GM18951 (cell line): Measurements from ENCODE around the gene PDZRN3.

Experiments
- POLR2A ChIP-seq: IDR thresholded peaks from 4 replicates; pipeline ENCODE4 v1.6.1; 2011; ENCODE audit warnings: mild to moderate bottlenecking; ENCODE audit not compliant: insufficient read length, insufficient read depth; ENCODE audit errors: extremely low read depth
- in situ Hi-C: fragments of 300-500 bp; cut with MboI; formaldehyde crosslinking; loops from one replicate; pipeline ENCODE4 v1.12.0; 2022; ENCODE audit warnings: low sequenced_read_pairs, mixed read lengths, inconsistent platforms; ENCODE audit not compliant: unreplicated experiment

Gene PDZRN3

DNA sequence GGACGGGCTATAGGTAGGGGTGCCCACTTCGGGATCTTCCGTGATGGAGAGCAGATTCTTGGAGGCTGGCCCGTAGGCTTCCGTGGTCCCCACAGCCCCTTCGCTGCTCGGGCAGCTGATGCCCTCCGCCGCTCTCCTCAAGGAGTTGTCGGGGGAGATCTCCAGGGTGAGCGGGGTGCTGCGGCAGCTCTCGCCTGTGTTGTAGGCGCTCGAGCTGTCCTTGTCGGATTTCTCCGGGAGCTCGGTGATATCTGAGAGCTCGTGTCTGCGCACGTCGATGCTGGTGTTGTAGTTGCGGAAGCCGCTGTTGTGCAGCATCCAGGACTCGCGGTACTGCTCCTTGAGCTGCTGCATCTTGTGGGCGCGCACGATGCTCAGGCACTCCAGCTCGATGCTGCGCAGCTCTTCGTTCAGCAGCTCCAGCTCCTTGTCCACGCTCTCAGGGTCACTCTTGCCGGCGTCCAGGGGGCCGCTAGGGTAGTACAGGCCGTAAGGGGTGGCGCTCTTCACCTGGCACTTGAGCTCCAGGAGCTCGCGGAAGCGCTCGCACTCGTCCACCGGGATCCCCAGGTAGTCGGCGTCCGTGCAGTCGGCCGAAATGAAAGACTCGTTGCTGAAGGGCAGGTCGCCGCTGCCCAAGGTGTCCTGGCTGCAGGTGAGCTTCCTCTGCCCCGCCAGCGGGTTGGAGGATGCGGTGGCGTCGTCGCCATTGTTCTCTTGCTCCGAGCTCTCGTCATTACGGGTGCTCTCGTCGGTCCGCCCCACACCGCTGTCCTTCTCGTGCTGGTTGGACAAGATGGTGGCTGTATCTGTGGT lies 240.4 kb downstream of the PDZRN3 start:
- in situ Hi-C loops: no loop called here
- no peak for TF ChIP-seq POLR2A

- in situ Hi-C loops: no loop called here
- no peak for TF ChIP-seq POLR2A
These were observed 241.2 kb downstream of the PDZRN3 start for GRCh38 chr3:73383470-73384049.

DNA sequence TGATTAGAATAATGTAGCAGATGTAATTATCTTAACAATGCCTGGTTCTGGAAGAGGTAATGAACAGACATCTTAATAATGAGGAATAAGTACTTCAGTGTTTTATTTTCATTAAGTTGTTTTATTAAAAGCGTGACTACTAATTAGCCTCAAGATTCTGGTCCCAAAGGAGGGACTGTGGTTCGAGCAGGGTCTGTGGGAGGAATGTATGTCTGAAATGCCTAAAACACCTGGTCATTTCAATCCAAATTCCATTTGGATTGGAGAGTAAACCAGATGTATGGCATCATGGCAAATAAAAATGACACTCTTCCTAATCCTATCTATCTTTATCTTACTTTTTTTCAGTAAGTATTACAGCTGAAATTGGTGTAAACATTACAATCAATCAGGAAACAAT lies 243.2 kb downstream of the PDZRN3 start:
- in situ Hi-C loops: no loop called here
- no peak for TF ChIP-seq POLR2A

GRCh38 chr3:73380735-73381532 lies 243.8 kb downstream of the PDZRN3 start:
- in situ Hi-C loops: no loop called here
- TF ChIP-seq POLR2A: no peak

- in situ Hi-C loops: no loop called here
- TF ChIP-seq POLR2A: no peak
These were observed 245.3 kb downstream of the PDZRN3 start for GRCh38 chr3:73379465-73379864.

- in situ Hi-C loops: no loop called here
- TF ChIP-seq POLR2A: no peak
These were observed 246.5 kb downstream of the PDZRN3 start for GRCh38 chr3:73378207-73378606.

- in situ Hi-C loops: no loop called here
- TF ChIP-seq POLR2A: no peak
These were observed 258.9 kb downstream of the PDZRN3 start for GRCh38 chr3:73365756-73366397.

- in situ Hi-C loops: no loop called here
- TF ChIP-seq POLR2A: no peak
These were observed 260.2 kb downstream of the PDZRN3 start for GRCh38 chr3:73364517-73364916.

GRCh38 chr3:73363093-73363492 lies 261.6 kb downstream of the PDZRN3 start:
- in situ Hi-C loops: no loop called here
- TF ChIP-seq POLR2A: no peak

- in situ Hi-C loops: no loop called here
- no peak for TF ChIP-seq POLR2A
These were observed 263.1 kb downstream of the PDZRN3 start for GRCh38 chr3:73361591-73361990.

DNA sequence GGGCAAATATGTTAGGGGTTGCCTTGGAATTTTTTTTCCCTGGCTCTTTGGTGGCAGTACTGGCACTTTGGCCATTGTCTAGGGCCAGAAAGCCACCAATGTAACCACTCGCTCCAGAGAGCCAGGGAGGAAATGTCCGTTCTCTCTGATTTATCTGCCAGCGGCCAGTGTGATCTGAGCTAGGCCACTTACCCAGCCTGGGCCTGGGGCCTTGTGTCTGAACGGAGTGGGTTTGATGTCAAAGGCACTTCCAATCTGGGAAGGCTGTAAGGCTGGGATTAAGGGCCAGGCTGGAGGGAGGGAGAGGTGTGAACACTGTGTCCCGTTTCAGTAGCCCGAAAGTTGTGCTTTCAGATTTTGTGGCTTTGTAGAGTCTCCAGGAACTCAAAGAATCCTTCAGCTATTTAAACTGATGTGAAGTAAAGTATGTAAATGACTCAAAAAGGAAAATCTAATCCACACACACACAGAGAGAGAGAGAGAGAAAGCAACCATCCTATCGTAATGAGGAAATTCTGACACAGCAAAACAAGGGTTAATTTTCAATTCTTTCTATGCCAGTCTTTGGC lies 271.0 kb downstream of the PDZRN3 start:
- TF ChIP-seq POLR2A: no peak
- in situ Hi-C loops: no loop called here

DNA sequence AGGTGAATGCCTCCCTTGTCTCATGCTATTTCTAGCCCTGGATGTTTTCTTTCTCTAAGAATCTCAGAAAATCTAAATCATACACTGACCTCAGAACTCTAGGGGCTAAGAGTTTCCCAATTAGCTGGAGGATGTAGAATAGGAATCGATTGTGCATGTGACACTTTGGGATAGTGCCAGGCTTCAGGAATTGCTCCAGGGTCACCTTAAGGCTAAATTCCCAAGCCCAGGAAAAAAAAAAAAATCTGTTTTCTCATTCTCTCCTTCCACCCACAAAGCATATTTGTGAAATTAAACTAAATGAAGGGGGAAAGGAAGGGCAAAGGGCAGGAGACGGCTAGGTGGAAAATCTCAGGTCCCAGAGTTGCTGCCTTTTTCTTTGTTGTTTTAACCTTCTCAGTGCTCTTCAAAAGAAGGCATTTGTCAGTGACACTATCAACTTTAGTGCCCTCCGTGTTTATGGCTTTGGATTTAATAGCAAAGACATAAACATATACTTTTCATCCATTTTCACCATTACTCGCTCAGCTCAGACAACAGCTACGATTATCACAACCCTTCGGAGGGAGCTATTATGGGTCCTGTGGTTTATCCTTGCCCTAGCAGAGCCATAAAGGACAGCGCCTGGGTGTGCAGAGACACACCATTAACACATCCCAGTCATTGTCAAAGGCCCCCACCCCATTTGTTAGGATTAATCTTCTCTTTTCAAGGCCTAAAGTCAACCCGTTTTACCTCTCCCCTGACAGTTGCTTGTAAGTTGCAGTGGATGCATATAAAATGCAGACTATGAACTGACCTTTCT lies 271.7 kb downstream of the PDZRN3 start:
- in situ Hi-C loops: no loop called here

More for the DNA sequence above, 271.7 kb downstream of the PDZRN3 start:
- TF ChIP-seq POLR2A: no peak
